ENCODE measurements around the gene ACADSB.

- TF ChIP-seq CTCF (conservative IDR thresholded peaks at IDR 0.05 in 1 of 2, IDR thresholded peaks at IDR 0.05 in 1 of 2; ENCODE audit: extremely low read depth in 1 of 2, insufficient read depth in 1 of 2, low read depth in 1 of 2, low read length in 2 of 2): peak; percentile 36 to 57
- TF ChIP-seq EZH2 (IDR thresholded peaks at IDR 0.05; ENCODE audit: borderline replicate concordance, low read length): no peak
Measured at GRCh38 chr10:123021517-123021916, 12.7 kb downstream of the ACADSB start.
